ENCODE results near the gene GRAMD1B. TPM values are rescaled to one million over a fixed set of nuclear protein-coding genes. Genes with fewer than 3 reads are reported as not detected.
A peak's percentile ranks its signal among the peaks of the same experiment; 100 is the strongest.

The GRAMD1B gene
- total RNA-seq, 1 experiment from 2014 or later = 1.2 TPM

DNA sequence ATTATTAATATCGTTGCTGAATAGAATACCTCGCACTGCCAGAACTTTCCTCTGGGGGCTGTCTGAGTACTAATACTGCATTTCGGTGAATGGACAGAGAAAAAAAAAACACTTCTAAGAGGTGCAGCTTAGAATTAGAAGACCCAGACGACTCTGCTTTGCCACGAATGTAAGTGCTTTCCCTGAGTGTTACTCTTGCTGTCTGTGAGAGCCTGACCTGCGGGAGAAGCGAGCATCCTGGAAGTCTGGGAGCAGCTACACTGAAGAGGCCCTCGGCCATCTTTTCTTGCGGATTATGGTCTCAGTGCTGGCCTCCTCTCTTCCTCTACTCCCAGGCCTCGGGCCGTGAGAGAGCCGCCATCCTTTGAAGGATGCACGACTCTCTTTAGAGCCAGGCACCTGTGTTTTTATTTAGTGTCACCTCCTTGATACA lies 129.5 kb downstream of the GRAMD1B start:
- no peak overlapping the region for H3K4me3 ChIP-seq (ENCODE audit: low read depth, low read length)
- H3K27ac Mint-ChIP-seq (ENCODE audit: unreplicated experiment) = no peak overlapping the region
- CTCF ChIA-PET = no interaction called here
- H3K9me3 Mint-ChIP-seq (ENCODE audit: unreplicated experiment) = no peaks in the 10 kb centered on the region
- H3K27me3 Mint-ChIP-seq (ENCODE audit: insufficient read depth, unreplicated experiment) = peaks cover 29% of the 10 kb centered on the region
- H3K36me3 Mint-ChIP-seq (ENCODE audit: insufficient read depth, unreplicated experiment) = no peaks in the 10 kb centered on the region
- H3K4me1 ChIP-seq = no peaks in the 10 kb centered on the region
- TF ChIP-seq, protein P1, sequence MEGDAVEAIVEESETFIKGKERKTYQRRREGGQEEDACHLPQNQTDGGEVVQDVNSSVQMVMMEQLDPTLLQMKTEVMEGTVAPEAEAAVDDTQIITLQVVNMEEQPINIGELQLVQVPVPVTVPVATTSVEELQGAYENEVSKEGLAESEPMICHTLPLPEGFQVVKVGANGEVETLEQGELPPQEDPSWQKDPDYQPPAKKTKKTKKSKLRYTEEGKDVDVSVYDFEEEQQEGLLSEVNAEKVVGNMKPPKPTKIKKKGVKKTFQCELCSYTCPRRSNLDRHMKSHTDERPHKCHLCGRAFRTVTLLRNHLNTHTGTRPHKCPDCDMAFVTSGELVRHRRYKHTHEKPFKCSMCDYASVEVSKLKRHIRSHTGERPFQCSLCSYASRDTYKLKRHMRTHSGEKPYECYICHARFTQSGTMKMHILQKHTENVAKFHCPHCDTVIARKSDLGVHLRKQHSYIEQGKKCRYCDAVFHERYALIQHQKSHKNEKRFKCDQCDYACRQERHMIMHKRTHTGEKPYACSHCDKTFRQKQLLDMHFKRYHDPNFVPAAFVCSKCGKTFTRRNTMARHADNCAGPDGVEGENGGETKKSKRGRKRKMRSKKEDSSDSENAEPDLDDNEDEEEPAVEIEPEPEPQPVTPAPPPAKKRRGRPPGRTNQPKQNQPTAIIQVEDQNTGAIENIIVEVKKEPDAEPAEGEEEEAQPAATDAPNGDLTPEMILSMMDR (IDR thresholded peaks at IDR 0.05; ENCODE audit: insufficient read depth in 1 of 2, low read depth in 1 of 2, low read length in 1 of 2, severe bottlenecking in 1 of 2, unreplicated experiment in 1 of 2) = peak in 1 of 2 experiments; percentile 28
- no peaks in the 10 kb centered on the region for H3K36me3 ChIP-seq (ENCODE audit: control insufficient read depth, insufficient read depth, low read length)
- intact Hi-C loops (cut with micrococcal nuclease; ENCODE audit: unreplicated experiment) = no loop called here
- no peaks in the 10 kb centered on the region for H3K4me1 Mint-ChIP-seq (ENCODE audit: low read depth, unreplicated experiment)
- no peaks in the 10 kb centered on the region for H3K9me3 ChIP-seq
- POLR2A ChIA-PET = no interaction called here
- no peak for DNase-seq
- BruUV-seq (replicated peaks) = no TSS peak
- peaks cover 3% of the 10 kb centered on the region; the same call in 1 of the 2 replicates for H3K27me3 ChIP-seq (replicated peaks; ENCODE audit: control insufficient read depth, insufficient read depth, low read length)
- H3K4me3 Mint-ChIP-seq (ENCODE audit: unreplicated experiment) = peak overlapping the region; percentile 46

DNA sequence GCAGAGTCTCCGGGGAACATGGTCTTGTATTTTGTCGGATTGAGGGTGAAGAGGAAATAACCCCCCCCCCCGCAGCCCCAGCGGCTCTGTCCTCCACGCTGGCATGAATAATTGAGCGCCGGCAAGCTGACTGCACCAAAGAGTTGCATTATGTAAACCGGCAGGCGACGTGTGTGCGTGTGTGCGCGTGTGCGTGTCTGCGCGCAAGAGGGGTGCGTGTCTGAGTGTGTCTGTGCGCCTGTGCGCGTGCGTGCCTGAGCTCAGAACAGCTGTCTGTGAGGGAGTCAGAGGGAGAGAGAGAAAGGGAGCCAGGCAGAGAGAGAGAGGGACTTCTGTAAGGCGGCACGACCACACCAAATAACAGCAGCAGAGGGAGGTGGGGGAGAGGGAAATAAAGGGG lies 129.9 kb downstream of the GRAMD1B start:
- Histone ChIP-seq H3K27me3 (replicated peaks; ENCODE audit: control insufficient read depth, insufficient read depth, low read length) (peaks cover 3% of the 10 kb centered on the region; the same call in 1 of the 2 replicates), H3K36me3 (ENCODE audit: control insufficient read depth, insufficient read depth, low read length) (no peaks in the 10 kb centered on the region), H3K4me1 (no peaks in the 10 kb centered on the region), H3K4me3 (ENCODE audit: low read depth, low read length) (no peak overlapping the region), H3K9me3 (no peaks in the 10 kb centered on the region)
- intact Hi-C loops (cut with micrococcal nuclease; ENCODE audit: unreplicated experiment) = no loop called here
- Mint-ChIP-seq H3K4me1 (ENCODE audit: low read depth, unreplicated experiment) (no peaks in the 10 kb centered on the region), H3K36me3 (ENCODE audit: insufficient read depth, unreplicated experiment) (no peaks in the 10 kb centered on the region), H3K4me3 (ENCODE audit: unreplicated experiment) (peak overlapping the region; percentile 46), H3K27me3 (ENCODE audit: insufficient read depth, unreplicated experiment) (peaks cover 29% of the 10 kb centered on the region), H3K27ac (ENCODE audit: unreplicated experiment) (no peak overlapping the region), H3K9me3 (ENCODE audit: unreplicated experiment) (no peaks in the 10 kb centered on the region)
- no TSS peak for BruUV-seq (replicated peaks)
- DNase-seq = no peak
- ChIA-PET CTCF (interaction anchor here (1.4 kb wide), 1 partner anchor 49 kb away, joined by 7 read pairs; no protein-coding TSS in a partner anchor), POLR2A (no interaction called here)
- TF ChIP-seq, protein P1 (IDR thresholded peaks at IDR 0.05; ENCODE audit: insufficient read depth in 1 of 2, low read depth in 1 of 2, low read length in 1 of 2, severe bottlenecking in 1 of 2, unreplicated experiment in 1 of 2) = no peak

DNA sequence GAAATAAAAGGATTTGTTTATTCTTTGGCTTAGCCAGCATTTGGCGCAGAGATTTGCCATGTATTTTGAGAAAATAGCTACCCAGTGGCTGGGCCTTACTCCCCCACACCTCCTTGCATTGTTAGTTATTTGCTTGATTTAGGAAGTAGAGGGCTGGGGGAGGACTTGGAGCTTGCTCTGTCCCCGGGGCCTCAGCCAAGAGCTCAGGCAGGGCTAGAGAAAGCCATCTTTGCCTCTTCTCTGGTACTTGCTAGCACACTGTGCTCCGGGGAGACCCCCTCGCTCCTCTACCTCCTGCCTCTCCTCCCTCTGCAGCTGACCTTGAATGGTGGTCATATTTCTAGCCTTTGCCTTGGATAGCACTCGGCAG lies 131.3 kb downstream of the GRAMD1B start:
- Histone ChIP-seq H3K9me3 (no peaks in the 10 kb centered on the region), H3K4me3 (ENCODE audit: low read depth, low read length) (no peak overlapping the region), H3K27me3 (replicated peaks; ENCODE audit: control insufficient read depth, insufficient read depth, low read length) (peaks cover 3% of the 10 kb centered on the region; the same call in 1 of the 2 replicates), H3K4me1 (no peaks in the 10 kb centered on the region), H3K36me3 (ENCODE audit: control insufficient read depth, insufficient read depth, low read length) (no peaks in the 10 kb centered on the region)
- H3K27ac Mint-ChIP-seq (ENCODE audit: unreplicated experiment) = no peak overlapping the region
- no peaks in the 10 kb centered on the region for H3K9me3 Mint-ChIP-seq (ENCODE audit: unreplicated experiment)
- H3K4me3 Mint-ChIP-seq (ENCODE audit: unreplicated experiment) = no peak overlapping the region
- peaks cover 28% of the 10 kb centered on the region for H3K27me3 Mint-ChIP-seq (ENCODE audit: insufficient read depth, unreplicated experiment)
- ChIA-PET POLR2A (no interaction called here), CTCF (interaction anchor here (0.7 to 1.5 kb wide), 10 partner anchors 11 to 154 kb away, joined by 3 to 10 read pairs (median 4); no protein-coding TSS in a partner anchor)
- no peaks in the 10 kb centered on the region for H3K4me1 Mint-ChIP-seq (ENCODE audit: low read depth, unreplicated experiment)
- TF ChIP-seq, protein P1 (IDR thresholded peaks at IDR 0.05; ENCODE audit: insufficient read depth in 1 of 2, low read depth in 1 of 2, low read length in 1 of 2, severe bottlenecking in 1 of 2, unreplicated experiment in 1 of 2) = no peak
- DNase-seq = no peak
- no peaks in the 10 kb centered on the region for H3K36me3 Mint-ChIP-seq (ENCODE audit: insufficient read depth, unreplicated experiment)
- BruUV-seq (replicated peaks) = no TSS peak
- intact Hi-C loops (cut with micrococcal nuclease; ENCODE audit: unreplicated experiment) = no loop called here

Measured in Caco-2 (cell line).